PC-3 (cell line): ENCODE data around the gene SLIT2. TPM values are rescaled to one million over a fixed set of nuclear protein-coding genes. Genes with fewer than 3 reads are reported as not detected.

Experiments
- ATAC-seq: fragments of 200-7000 bp; cut with Tn5 transposase; 2 replicates; pipeline ENCODE4 v1.9.1; 2020; ENCODE audit warnings: mild to moderate bottlenecking, moderate library complexity
- BruUV-seq: library from RNA; stranded (reverse); fragments of 400-500 nt; replicated peaks from 2 replicates; lab custom pipeline; 2021; lab: Mats Ljungman, UMichigan
- CTCF ChIA-PET: fragments of 300-600 bp; sonication (Branson Sonifier 250); formaldehyde crosslinking; loops from one replicate; lab custom pipeline; 2022; ENCODE audit warnings: antibody characterized with exemption; lab: Charles Lee
- POLR2A ChIA-PET: fragments of 300-600 bp; sonication (Branson Sonifier 250); formaldehyde crosslinking; loops from one replicate; lab custom pipeline; 2022; ENCODE audit warnings: antibody characterized with exemption; ENCODE audit not compliant: unreplicated experiment; lab: Charles Lee
- DNase-seq: peaks from one replicate; pipeline ENCODE4 v3.0.0-alpha.2; 2015
- H2AFZ ChIP-seq: fragments of 300-600 bp; sonication (generic); 2 replicates; pipeline ENCODE4 v1.6.0; 2016; ENCODE audit warnings: antibody characterized with exemption, low read length
- H3F3A ChIP-seq: fragments of 300-600 bp; sonication (generic); one replicate; pipeline ENCODE4 v1.6.0; 2017; ENCODE audit warnings: antibody characterized with exemption, low read length, control low read depth, mild to moderate bottlenecking; ENCODE audit not compliant: unreplicated experiment
- H3K27ac ChIP-seq: fragments of 300-600 bp; sonication (generic); 2 replicates; pipeline ENCODE4 v1.5.1; 2016; ENCODE audit warnings: mild to moderate bottlenecking, low read length
- H3K27me3 ChIP-seq: fragments of 300-600 bp; sonication (generic); 2 replicates; pipeline ENCODE4 v1.6.1; 2016; ENCODE audit warnings: low read length, mixed read lengths
- H3K36me3 ChIP-seq: fragments of 300-600 bp; sonication (generic); 2 replicates; pipeline ENCODE4 v1.6.1; 2016; ENCODE audit warnings: low read depth, mixed run types, low read length, mixed read lengths
- H3K4me1 ChIP-seq: fragments of 300-600 bp; sonication (generic); 2 replicates; pipeline ENCODE4 v1.5.1; 2016; ENCODE audit warnings: low read length; ENCODE audit not compliant: insufficient read depth
- H3K4me2 ChIP-seq: fragments of 300-600 bp; sonication (generic); 2 replicates; pipeline ENCODE4 v1.6.0; 2016; ENCODE audit warnings: low read length
- H3K4me3 ChIP-seq: fragments of 300-600 bp; sonication (generic); 2 replicates; pipeline ENCODE4 v1.5.1; 2016; ENCODE audit warnings: mild to moderate bottlenecking, low read length, mixed read lengths
- H3K79me2 ChIP-seq: fragments of 300-600 bp; sonication (generic); 2 replicates; pipeline ENCODE4 v1.6.1; 2017; ENCODE audit warnings: low read length, mixed read lengths
- H3K9ac ChIP-seq: fragments of 300-600 bp; sonication (generic); 2 replicates; pipeline ENCODE4 v1.6.0; 2016; ENCODE audit warnings: mild to moderate bottlenecking, low read length
- H3K9me2 ChIP-seq: fragments of 300-600 bp; sonication (generic); replicated peaks from 2 replicates; pipeline ENCODE4 v1.6.1; 2016; ENCODE audit warnings: mixed run types, low read length, mixed read lengths
- H3K9me3 ChIP-seq: fragments of 300-600 bp; sonication (generic); 2 replicates; pipeline ENCODE4 v1.6.1; 2016; ENCODE audit warnings: low read length, mixed read lengths
- H4K20me1 ChIP-seq: fragments of 300-600 bp; sonication (generic); 2 replicates; pipeline ENCODE4 v1.6.1; 2016; ENCODE audit warnings: low read length, mixed read lengths
- EZH2 ChIP-seq: fragments of 300-600 bp; sonication (generic); IDR thresholded peaks from one replicate; pipeline ENCODE4 v1.6.1; 2017; ENCODE audit warnings: antibody characterized with exemption, mild to moderate bottlenecking, low read length; ENCODE audit not compliant: unreplicated experiment
- EZH2phosphoT487 ChIP-seq: fragments of 300-600 bp; sonication (generic); IDR thresholded peaks from 2 replicates; pipeline ENCODE4 v1.6.1; 2018; ENCODE audit warnings: mild to moderate bottlenecking, antibody characterized with exemption, low read length, borderline replicate concordance
- intact Hi-C: fragments of 100-400 bp; cut with micrococcal nuclease; formaldehyde crosslinking; loops from 2 replicates; pipeline ENCODE4 v1.9.0; 2023
- total RNA-seq: library from RNA; depleted of rRNA; stranded (reverse); fragments of >200 nt; gene quantifications from 2 replicates; pipeline ENCODE4 v1.2.3, GENCODE V29; 2014
- TF ChIP-seq, protein P1 (sequence below): fragments of 300-600 bp; sonication (generic); conservative IDR thresholded peaks from 2 replicates; pipeline ENCODE4 v1.5.1; 2017; ENCODE audit warnings: antibody characterized with exemption, low read depth, mild to moderate bottlenecking, low read length

The SLIT2 gene
- total RNA-seq, 1 experiment from 2014 or later, result 19.1 TPM

- ATAC-seq (peak; percentile 7), DNase-seq (peak; percentile 13)
- Histone ChIP-seq H3F3A (no peaks in the 10 kb centered on the region), H2AFZ (peak overlapping the region; percentile 89), H3K9ac (peak overlapping the region; percentile 76), H3K9me2 (no peaks in the 10 kb centered on the region), H3K27ac (peak overlapping the region; percentile 28; the same call in 1 of the 2 replicates), H4K20me1 (peaks cover 36% of the 10 kb centered on the region), H3K4me1 (peaks cover 29% of the 10 kb centered on the region), H3K36me3 (no peaks in the 10 kb centered on the region), H3K79me2 (peaks cover 45% of the 10 kb centered on the region), H3K27me3 (no peaks in the 10 kb centered on the region), H3K4me3 (peak overlapping the region; percentile 96), H3K9me3 (no peaks in the 10 kb centered on the region), H3K4me2 (peak overlapping the region; percentile 98)
- BruUV-seq, result TSS peak; percentile 82
- ChIA-PET POLR2A (interaction anchor here (0.6 to 0.7 kb wide), 2 partner anchors 14 to 695 kb away, joined by 3 read pairs; no protein-coding TSS in a partner anchor), CTCF (no interaction called here)
- TF ChIP-seq, protein P1, sequence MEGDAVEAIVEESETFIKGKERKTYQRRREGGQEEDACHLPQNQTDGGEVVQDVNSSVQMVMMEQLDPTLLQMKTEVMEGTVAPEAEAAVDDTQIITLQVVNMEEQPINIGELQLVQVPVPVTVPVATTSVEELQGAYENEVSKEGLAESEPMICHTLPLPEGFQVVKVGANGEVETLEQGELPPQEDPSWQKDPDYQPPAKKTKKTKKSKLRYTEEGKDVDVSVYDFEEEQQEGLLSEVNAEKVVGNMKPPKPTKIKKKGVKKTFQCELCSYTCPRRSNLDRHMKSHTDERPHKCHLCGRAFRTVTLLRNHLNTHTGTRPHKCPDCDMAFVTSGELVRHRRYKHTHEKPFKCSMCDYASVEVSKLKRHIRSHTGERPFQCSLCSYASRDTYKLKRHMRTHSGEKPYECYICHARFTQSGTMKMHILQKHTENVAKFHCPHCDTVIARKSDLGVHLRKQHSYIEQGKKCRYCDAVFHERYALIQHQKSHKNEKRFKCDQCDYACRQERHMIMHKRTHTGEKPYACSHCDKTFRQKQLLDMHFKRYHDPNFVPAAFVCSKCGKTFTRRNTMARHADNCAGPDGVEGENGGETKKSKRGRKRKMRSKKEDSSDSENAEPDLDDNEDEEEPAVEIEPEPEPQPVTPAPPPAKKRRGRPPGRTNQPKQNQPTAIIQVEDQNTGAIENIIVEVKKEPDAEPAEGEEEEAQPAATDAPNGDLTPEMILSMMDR, result no peak
- TF ChIP-seq EZH2 (no peak), EZH2phosphoT487 (no peak)
- intact Hi-C loops, result loop anchor here (5.0 kb wide), 1 partner anchor 794 kb away; no protein-coding TSS in a partner anchor
Measured at GRCh38 chr4:20251031-20251795, 492 bp upstream of the SLIT2 start.

DNA sequence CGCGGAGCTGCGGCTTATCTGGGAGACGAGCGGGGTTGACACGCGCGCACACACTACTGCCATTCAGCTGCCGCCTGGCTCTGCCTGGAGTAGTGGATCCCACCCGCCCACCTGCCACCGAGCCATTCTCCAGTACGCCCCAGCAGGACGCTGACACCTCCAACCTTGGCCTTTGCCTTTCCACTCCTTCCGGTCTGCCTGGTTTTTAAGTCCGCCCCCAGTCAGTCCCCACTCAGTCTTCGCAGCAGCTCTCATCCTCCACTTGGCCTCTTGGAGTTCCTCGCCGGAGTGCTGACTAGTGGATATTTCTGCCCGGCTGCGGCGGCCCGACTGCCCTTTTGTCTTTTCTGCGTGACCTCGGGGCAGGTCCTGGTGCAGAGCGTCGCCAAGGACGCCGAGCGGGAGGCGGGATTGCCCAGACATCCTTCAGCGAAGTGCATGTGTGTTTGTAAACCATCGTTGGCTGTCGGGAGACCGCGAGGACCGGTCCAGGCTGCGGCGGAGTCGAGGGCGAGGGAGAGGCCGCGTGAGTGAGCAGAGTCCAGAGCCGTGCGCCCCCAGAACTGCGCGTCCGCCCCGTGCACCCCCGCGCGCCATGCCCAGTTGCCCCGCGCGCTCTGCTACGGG lies 1.1 kb downstream of the SLIT2 start:
- Histone ChIP-seq H4K20me1 (peaks cover 49% of the 10 kb centered on the region), H3F3A (no peaks in the 10 kb centered on the region), H3K4me1 (peaks cover 38% of the 10 kb centered on the region), H3K36me3 (no peaks in the 10 kb centered on the region; the same call in 1 of the 2 replicates), H3K79me2 (peaks cover 60% of the 10 kb centered on the region), H3K4me3 (peak overlapping the region; percentile 96), H3K9me2 (no peaks in the 10 kb centered on the region), H3K9ac (peak overlapping the region; percentile 74), H3K27me3 (no peaks in the 10 kb centered on the region), H3K27ac (no peak overlapping the region), H3K4me2 (peak overlapping the region; percentile 99), H2AFZ (no peak overlapping the region; the same call in 1 of the 2 replicates), H3K9me3 (no peaks in the 10 kb centered on the region)
- ATAC-seq (peak; percentile 3; the same call in 1 of the 2 replicates), DNase-seq (peak; percentile 30)
- TF ChIP-seq EZH2, result no peak
- no peak for TF ChIP-seq EZH2phosphoT487
- TF ChIP-seq, protein P1, result no peak
- POLR2A ChIA-PET, result no interaction called here
- CTCF ChIA-PET, result no interaction called here
- TSS peak; percentile 22 for BruUV-seq
- intact Hi-C loops, result loop anchor here (5.0 kb wide), 1 partner anchor 795 kb away; no protein-coding TSS in a partner anchor
